AG04450 (cell line): ENCODE data around the gene ERBIN. TPM values are rescaled to one million over a fixed set of nuclear protein-coding genes. Genes with fewer than 3 reads are reported as not detected.

Experiments used
- CTCF ChIA-PET: fragments of 300-600, 350-600 bp; formaldehyde crosslinking; extraction: SDS; loops from one replicate; lab custom pipeline; 2022; ENCODE audit warnings: antibody characterized with exemption, inconsistent platforms; lab: Charles Lee
- POLR2A ChIA-PET: fragments of 350-600 bp; formaldehyde crosslinking; extraction: SDS; loops from one replicate; lab custom pipeline; 2021; ENCODE audit warnings: antibody characterized with exemption, inconsistent platforms; lab: Yijun Ruan, JAX
- DNase-seq: peaks from one replicate; pipeline ENCODE4 v3.0.0-alpha.2; 2011; ENCODE audit warnings: low read depth, low spot score
- H3K27ac ChIP-seq: one replicate; pipeline ENCODE4 v1.5.1; 2012; ENCODE audit warnings: low read depth, low read length, control low read depth
- H3K27me3 ChIP-seq: one replicate; pipeline ENCODE4 v1.6.0; 2012; ENCODE audit warnings: low read length; ENCODE audit not compliant: control insufficient read depth, insufficient read depth
- H3K4me3 ChIP-seq: 2 replicates; pipeline ENCODE4 v1.5.1; 2011; ENCODE audit warnings: mild to moderate bottlenecking, low read depth, low read length, control low read depth
- H3K9me3 ChIP-seq: 2 replicates; pipeline ENCODE4 v1.5.1; 2012; ENCODE audit warnings: low read length; ENCODE audit not compliant: control insufficient read depth, insufficient read depth
- CTCF ChIP-seq: IDR thresholded peaks from 2 replicates; pipeline ENCODE4 v1.5.1; 2011; ENCODE audit warnings: low read depth, low read length, control low read depth, inconsistent platforms
- polyA plus RNA-seq: library from polyadenylated mRNA; depleted of rRNA; stranded (reverse); fragments of >200 nt; gene quantifications from 2 replicates; pipeline ENCODE4 v1.2.3, GENCODE V29; 2011

The ERBIN gene
- polyA plus RNA-seq, 1 experiment, result 64.8 TPM

GRCh38 chr5:66113160-66113559 lies 186.8 kb downstream of the ERBIN start:
- POLR2A ChIA-PET, result interaction anchor here (0.7 kb wide), 1 partner anchor 348 kb away, joined by 3 read pairs; no protein-coding TSS in a partner anchor
- Histone ChIP-seq H3K4me3 (no peak overlapping the region), H3K27me3 (no peaks in the 10 kb centered on the region), H3K27ac (no peak overlapping the region), H3K9me3 (no peaks in the 10 kb centered on the region)
- DNase-seq, result no peak
- CTCF ChIA-PET, result no interaction called here
- TF ChIP-seq CTCF, result no peak

- H3K9me3 ChIP-seq, result no peaks in the 10 kb centered on the region
- POLR2A ChIA-PET, result no interaction called here
- CTCF ChIA-PET, result no interaction called here
- no peak overlapping the region for H3K4me3 ChIP-seq
- H3K27me3 ChIP-seq, result no peaks in the 10 kb centered on the region
- no peak for DNase-seq
- H3K27ac ChIP-seq, result no peak overlapping the region
- no peak for TF ChIP-seq CTCF
Observed at GRCh38 chr5:66118304-66118703, 191.9 kb downstream of the ERBIN start.

GRCh38 chr5:66122379-66123034 lies 196.1 kb downstream of the ERBIN start:
- no peak overlapping the region for H3K4me3 ChIP-seq
- no peaks in the 10 kb centered on the region for H3K27me3 ChIP-seq
- H3K27ac ChIP-seq, result no peak overlapping the region
- H3K9me3 ChIP-seq, result no peaks in the 10 kb centered on the region
- ChIA-PET CTCF (no interaction called here), POLR2A (interaction anchor here (0.9 kb wide), 1 partner anchor 21 kb away, joined by 3 read pairs; the partner anchor contains the start of gene SREK1)
- DNase-seq, result no peak
- TF ChIP-seq CTCF, result no peak

GRCh38 chr5:66129144-66129543 lies 202.8 kb downstream of the ERBIN start:
- H3K9me3 ChIP-seq, result peaks cover 4% of the 10 kb centered on the region; the same call in 1 of the 2 replicates
- no peak for TF ChIP-seq CTCF
- ChIA-PET POLR2A (no interaction called here), CTCF (no interaction called here)
- H3K27ac ChIP-seq, result no peak overlapping the region
- no peaks in the 10 kb centered on the region for H3K27me3 ChIP-seq
- H3K4me3 ChIP-seq, result no peak overlapping the region
- no peak for DNase-seq

- CTCF ChIA-PET, result no interaction called here
Observed at GRCh38 chr5:66130493-66130892, 204.1 kb downstream of the ERBIN start.

More at GRCh38 chr5:66130493-66130892, 204.1 kb downstream of the ERBIN start:
- no peak overlapping the region for H3K4me3 ChIP-seq
- no peak for DNase-seq
- H3K27ac ChIP-seq, result no peak overlapping the region
- H3K27me3 ChIP-seq, result no peaks in the 10 kb centered on the region
- H3K9me3 ChIP-seq, result peaks cover 4% of the 10 kb centered on the region; the same call in 1 of the 2 replicates
- POLR2A ChIA-PET, result no interaction called here
- TF ChIP-seq CTCF, result no peak
